GM23338 (cell line): Measurements from ENCODE around the gene DDX41. TPM values are rescaled to one million over a fixed set of nuclear protein-coding genes. Genes with fewer than 3 reads are reported as not detected.

ENCODE experiments used
- ATAC-seq: fragments of 200-7000 bp; cut with Tn5 transposase; 3 replicates; pipeline ENCODE4 v1.9.1; 2020
- DNase-seq: peaks from one replicate; pipeline ENCODE4 v3.0.0-alpha.2; 2015; ENCODE audit warnings: low spot score
- H2AFZ ChIP-seq: fragments of 200-600 bp; sonication (generic); 2 replicates; pipeline ENCODE4 v1.8.0; 2016; ENCODE audit warnings: antibody characterized with exemption, mild to moderate bottlenecking, moderate library complexity
- H3F3A ChIP-seq: fragments of 200-600 bp; sonication (generic); replicated peaks from 2 replicates; pipeline ENCODE4 v1.8.0; 2017; ENCODE audit warnings: antibody characterized with exemption, mixed run types, low read depth
- H3K27ac ChIP-seq: fragments of 200-600 bp; sonication (generic); 2 replicates; pipeline ENCODE4 v1.6.1; 2016; ENCODE audit warnings: low read depth
- H3K27me3 ChIP-seq: fragments of 200-600 bp; sonication (generic); 2 replicates; pipeline ENCODE4 v1.8.0; 2016; ENCODE audit warnings: mild to moderate bottlenecking, mixed run types, moderate library complexity; ENCODE audit not compliant: insufficient read depth
- H3K36me3 ChIP-seq: fragments of 200-600 bp; sonication (generic); 2 replicates; pipeline ENCODE4 v1.8.0; 2016; ENCODE audit warnings: mild to moderate bottlenecking; ENCODE audit not compliant: insufficient read depth
- H3K4me1 ChIP-seq: fragments of 200-600 bp; sonication (generic); 2 replicates; pipeline ENCODE4 v1.8.0; 2016; ENCODE audit warnings: mild to moderate bottlenecking, moderate library complexity; ENCODE audit not compliant: insufficient read depth
- H3K4me2 ChIP-seq: fragments of 200-600 bp; sonication (generic); 2 replicates; pipeline ENCODE4 v1.7.1; 2017; ENCODE audit warnings: mixed run types
- H3K4me3 ChIP-seq: fragments of 200-600 bp; sonication (generic); 2 replicates; pipeline ENCODE4 v1.6.1; 2016; ENCODE audit warnings: mixed run types
- H3K79me2 ChIP-seq: fragments of 200-600 bp; sonication (generic); replicated peaks from 2 replicates; pipeline ENCODE4 v1.8.0; 2017; ENCODE audit warnings: mild to moderate bottlenecking; ENCODE audit not compliant: insufficient read depth
- H3K9me2 ChIP-seq: fragments of 200-600 bp; sonication (generic); 2 replicates; pipeline ENCODE4 v1.8.0; 2017; ENCODE audit not compliant: insufficient read depth
- H4K20me1 ChIP-seq: fragments of 200-600 bp; sonication (generic); replicated peaks from 2 replicates; pipeline ENCODE4 v1.8.0; 2017; ENCODE audit warnings: mild to moderate bottlenecking; ENCODE audit not compliant: insufficient read depth
- H3K27ac Mint-ChIP-seq: 2 replicates; pipeline ENCODE4 v1.8.0; 2020; ENCODE audit warnings: inconsistent platforms, mild to moderate bottlenecking, moderate library complexity, mixed read lengths
- H3K27me3 Mint-ChIP-seq: 3 replicates; pipeline ENCODE4 v1.8.0; 2022; ENCODE audit warnings: low read depth, mild to moderate bottlenecking, moderate library complexity, mixed read lengths, inconsistent platforms; ENCODE audit not compliant: insufficient read depth, poor library complexity
- H3K36me3 Mint-ChIP-seq: 3 replicates; pipeline ENCODE4 v1.8.0; 2021; ENCODE audit warnings: low read depth, mild to moderate bottlenecking, inconsistent platforms, moderate library complexity, mixed read lengths
- H3K4me1 Mint-ChIP-seq: 3 replicates; pipeline ENCODE4 v1.8.0; 2020; ENCODE audit warnings: mild to moderate bottlenecking, inconsistent platforms, mixed read lengths
- H3K4me3 Mint-ChIP-seq: 3 replicates; pipeline ENCODE4 v1.8.0; 2021; ENCODE audit warnings: moderate library complexity, mild to moderate bottlenecking, inconsistent platforms, mixed read lengths
- H3K9me3 Mint-ChIP-seq: 3 replicates; pipeline ENCODE4 v1.8.0; 2020; ENCODE audit warnings: moderate library complexity, mild to moderate bottlenecking, inconsistent platforms, mixed read lengths
- CREB1 ChIP-seq: fragments of 250-450 bp; sonication (Bioruptor Pico); IDR thresholded peaks from 2 replicates; pipeline ENCODE4 v1.5.0; 2020; ENCODE audit warnings: low read depth, mild to moderate bottlenecking, moderate library complexity
- ETS1 ChIP-seq: IDR thresholded peaks from 2 replicates; pipeline ENCODE4 v1.6.1; 2016; ENCODE audit warnings: antibody characterized with exemption
- EZH2 ChIP-seq: fragments of 200-600 bp; sonication (generic); IDR thresholded peaks from one replicate; pipeline ENCODE4 v1.8.0; 2017; ENCODE audit warnings: antibody characterized with exemption, mild to moderate bottlenecking, low read depth; ENCODE audit not compliant: unreplicated experiment
- EZH2phosphoT487 ChIP-seq: fragments of 200-600 bp; sonication (generic); IDR thresholded peaks from one replicate; pipeline ENCODE4 v1.8.1; 2018; ENCODE audit warnings: antibody characterized with exemption; ENCODE audit not compliant: unreplicated experiment
- JUNB ChIP-seq: IDR thresholded peaks from one replicate; pipeline ENCODE4 v1.6.1; 2016; ENCODE audit warnings: antibody characterized with exemption; ENCODE audit not compliant: unreplicated experiment
- POLR2AphosphoS5 ChIP-seq: IDR thresholded peaks from 2 replicates; pipeline ENCODE4 v1.6.1; 2016; ENCODE audit warnings: antibody characterized with exemption, low read depth
- REST ChIP-seq: IDR thresholded peaks from one replicate; pipeline ENCODE4 v1.6.1; 2018; ENCODE audit warnings: antibody characterized with exemption; ENCODE audit not compliant: unreplicated experiment
- STAT1 ChIP-seq: IDR thresholded peaks from one replicate; pipeline ENCODE4 v1.6.1; 2016; ENCODE audit warnings: antibody characterized with exemption; ENCODE audit not compliant: unreplicated experiment
- ZNF114 ChIP-seq: fragments of 250-450 bp; sonication (Bioruptor Pico); IDR thresholded peaks from 2 replicates; pipeline ENCODE4 v1.5.0; 2020; ENCODE audit warnings: mild to moderate bottlenecking, moderate library complexity
- ZNF331 ChIP-seq: fragments of 250-450 bp; sonication (Bioruptor Pico); IDR thresholded peaks from 2 replicates; pipeline ENCODE4 v1.5.0; 2020; ENCODE audit warnings: low read depth, mild to moderate bottlenecking, moderate library complexity
- ZNF462 ChIP-seq: fragments of 250-450 bp; sonication (Bioruptor Pico); IDR thresholded peaks from 2 replicates; pipeline ENCODE4 v1.5.0; 2020; ENCODE audit warnings: mild to moderate bottlenecking, moderate library complexity
- polyA plus RNA-seq: library from polyadenylated mRNA; unstranded; fragments of >200 nt; fragmentation: Nextera tagmentation; extraction: Ambion mirVana; gene quantifications from 2 replicates; pipeline ENCODE4 v1.2.1, GENCODE V29; 2016
- total RNA-seq: library from RNA; depleted of rRNA; stranded (reverse); fragments of >200 nt; shearing (Covaris generic); gene quantifications from 2 replicates; pipeline ENCODE4 v1.2.3, GENCODE V29; 2014

The DDX41 gene
- total and polyA plus RNA-seq, 2 experiments from 2014 or later, result 67.1 to 139 TPM

GRCh38 chr5:177555665-177556064 lies 38.9 kb upstream of the DDX41 start:
- H3K36me3 Mint-ChIP-seq, result peaks cover 17% of the 10 kb centered on the region
- peaks cover 7% of the 10 kb centered on the region for H3K9me3 Mint-ChIP-seq
- Histone ChIP-seq H3K36me3 (peaks cover 11% of the 10 kb centered on the region; the same call in 1 of the 2 replicates), H3K4me3 (no peak overlapping the region), H3K27ac (no peak overlapping the region), H4K20me1 (peaks cover 26% of the 10 kb centered on the region), H3F3A (peaks cover 15% of the 10 kb centered on the region), H3K27me3 (no peaks in the 10 kb centered on the region), H3K4me2 (no peak overlapping the region), H2AFZ (no peak overlapping the region), H3K4me1 (peaks cover 10% of the 10 kb centered on the region; the same call in 1 of the 2 replicates), H3K79me2 (peaks cover 32% of the 10 kb centered on the region), H3K9me2 (no peaks in the 10 kb centered on the region)
- H3K4me1 Mint-ChIP-seq, result peaks cover 29% of the 10 kb centered on the region
- TF ChIP-seq STAT1, result no peak
- no peak for TF ChIP-seq JUNB
- no peak for TF ChIP-seq EZH2phosphoT487
- H3K27ac Mint-ChIP-seq, result no peak overlapping the region
- H3K27me3 Mint-ChIP-seq, result peaks cover 12% of the 10 kb centered on the region
- no peak overlapping the region for H3K4me3 Mint-ChIP-seq
- DNase-seq, result no peak
- ATAC-seq, result no peak

GRCh38 chr5:177555228-177555627 lies 38.5 kb upstream of the DDX41 start:
- ATAC-seq (no peak), DNase-seq (no peak)
- H3K27me3 ChIP-seq, result no peaks in the 10 kb centered on the region
- H3K36me3 Mint-ChIP-seq, result peaks cover 21% of the 10 kb centered on the region
- H2AFZ ChIP-seq, result no peak overlapping the region
- H3F3A ChIP-seq, result peaks cover 15% of the 10 kb centered on the region
- peak overlapping the region; percentile 71; the same call in 2 of the 3 replicates for H3K4me3 Mint-ChIP-seq
- 0 out of 2 replicates have a peak overlapping the region, but pooled peaks have one; percentile 50 for H3K4me3 ChIP-seq
- H3K27ac Mint-ChIP-seq, result no peak overlapping the region
- H3K27me3 Mint-ChIP-seq, result peaks cover 12% of the 10 kb centered on the region
- H3K4me1 ChIP-seq, result peaks cover 10% of the 10 kb centered on the region; the same call in 1 of the 2 replicates
- no peaks in the 10 kb centered on the region for H3K9me2 ChIP-seq
- no peak overlapping the region for H3K4me2 ChIP-seq
- peaks cover 29% of the 10 kb centered on the region for H3K4me1 Mint-ChIP-seq
- no peak overlapping the region for H3K27ac ChIP-seq
- H3K9me3 Mint-ChIP-seq, result peaks cover 3% of the 10 kb centered on the region; the same call in 1 of the 3 replicates
- peaks cover 30% of the 10 kb centered on the region for H4K20me1 ChIP-seq
- H3K36me3 ChIP-seq, result peaks cover 11% of the 10 kb centered on the region; the same call in 1 of the 2 replicates
- peaks cover 36% of the 10 kb centered on the region for H3K79me2 ChIP-seq
- TF ChIP-seq JUNB, result no peak
- TF ChIP-seq ETS1, result no peak
- TF ChIP-seq CREB1 (CRISPR knock-in tag), result no peak
- no peak for TF ChIP-seq EZH2
- TF ChIP-seq POLR2AphosphoS5, result no peak
- TF ChIP-seq ZNF331 (CRISPR knock-in tag), result no peak
- TF ChIP-seq ZNF462 (CRISPR knock-in tag), result no peak
- TF ChIP-seq EZH2phosphoT487, result no peak
- TF ChIP-seq REST, result no peak
- no peak for TF ChIP-seq ZNF114 (CRISPR knock-in tag)
